ENCODE measurements around the gene FAM50B.

FAM50B gene

GRCh38 chr6:3804964-3805363 is 44.2 kb upstream of the FAM50B start:
- Histone ChIP-seq H3K4me3 (ENCODE audit: low read depth, low read length) (no peak overlapping the region), H3K27me3 (no peaks in the 10 kb centered on the region), H3K9me3 (no peaks in the 10 kb centered on the region), H3K36me3 (no peaks in the 10 kb centered on the region), H3K4me1 (no peaks in the 10 kb centered on the region)
- TF ChIP-seq CTCF (IDR thresholded peaks at IDR 0.05; ENCODE audit: low read depth, low read length): no peak
- DNase-seq: no peak

- no peak for DNase-seq
- Histone ChIP-seq H3K4me3 (ENCODE audit: low read depth, low read length) (no peak overlapping the region), H3K9me3 (no peaks in the 10 kb centered on the region), H3K36me3 (no peaks in the 10 kb centered on the region), H3K4me1 (no peaks in the 10 kb centered on the region), H3K27me3 (no peaks in the 10 kb centered on the region)
- no peak for TF ChIP-seq CTCF (IDR thresholded peaks at IDR 0.05; ENCODE audit: low read depth, low read length)
Observed at GRCh38 chr6:3805448-3806123, 43.6 kb upstream of the FAM50B start.

- no peaks in the 10 kb centered on the region for H3K4me1 ChIP-seq
- H3K9me3 ChIP-seq: no peaks in the 10 kb centered on the region
- no peak overlapping the region for H3K4me3 ChIP-seq (ENCODE audit: low read depth, low read length)
- DNase-seq: no peak
- no peaks in the 10 kb centered on the region for H3K36me3 ChIP-seq
- no peak for TF ChIP-seq CTCF (IDR thresholded peaks at IDR 0.05; ENCODE audit: low read depth, low read length)
- no peaks in the 10 kb centered on the region for H3K27me3 ChIP-seq
Observed at GRCh38 chr6:3806169-3806922, 42.8 kb upstream of the FAM50B start.

GRCh38 chr6:3808199-3808598 is 41.0 kb upstream of the FAM50B start:
- H3K4me1 ChIP-seq: no peaks in the 10 kb centered on the region
- H3K4me3 ChIP-seq (ENCODE audit: low read depth, low read length): no peak overlapping the region
- no peaks in the 10 kb centered on the region for H3K36me3 ChIP-seq
- no peaks in the 10 kb centered on the region for H3K27me3 ChIP-seq
- H3K9me3 ChIP-seq: no peaks in the 10 kb centered on the region
- no peak for DNase-seq
- no peak for TF ChIP-seq CTCF (IDR thresholded peaks at IDR 0.05; ENCODE audit: low read depth, low read length)

GRCh38 chr6:3808759-3809514 is 40.2 kb upstream of the FAM50B start:
- DNase-seq: no peak
- no peak for TF ChIP-seq CTCF (IDR thresholded peaks at IDR 0.05; ENCODE audit: low read depth, low read length)
- Histone ChIP-seq H3K4me3 (ENCODE audit: low read depth, low read length) (no peak overlapping the region), H3K36me3 (no peaks in the 10 kb centered on the region), H3K4me1 (no peaks in the 10 kb centered on the region), H3K9me3 (no peaks in the 10 kb centered on the region), H3K27me3 (no peaks in the 10 kb centered on the region)

All from BE2C (cell line).